Spleen (tissue), 11 donors: ENCODE results near the gene MT1F. TPM values are rescaled to one million over a fixed set of nuclear protein-coding genes. Genes with fewer than 3 reads are reported as not detected.

Source experiments
- DNase-seq: peaks from one replicate; pipeline ENCODE4 v3.0.0-alpha.2; 2020
- H3K27ac ChIP-seq, 8 donors: fragments of 200-600 bp; sonication (generic) in 7 of 8; 1 replicate in 4 of 8; 2 replicates in 4 of 8; pipeline versions ENCODE4 v1.5.0 to v1.8.0; 2016 to 2021; ENCODE audit warnings: inconsistent platforms in 4 of 8, mild to moderate bottlenecking in 4 of 8, moderate library complexity in 1 of 8
- H3K27me3 ChIP-seq, 7 donors: fragments of 200-600 bp; sonication (generic) in 6 of 7; replicated peaks in 1 of 7; 1 replicate in 4 of 7; 2 replicates in 3 of 7; pipeline versions ENCODE4 v1.5.0 to v1.8.0; 2016 to 2021; ENCODE audit warnings: inconsistent platforms in 3 of 7, mild to moderate bottlenecking in 1 of 7
- H3K36me3 ChIP-seq, 6 donors: fragments of 200-600 bp; sonication (generic) in 5 of 6; 1 replicate in 4 of 6; 2 replicates in 2 of 6; pipeline versions ENCODE4 v1.5.0 to v1.8.0; 2016 to 2021; ENCODE audit warnings: inconsistent platforms in 2 of 6
- H3K4me1 ChIP-seq, 6 donors: fragments of 200-600 bp; sonication (generic) in 5 of 6; 1 replicate in 3 of 6; 2 replicates in 3 of 6; pipeline versions ENCODE4 v1.5.0 to v1.8.0; 2016 to 2021; ENCODE audit warnings: inconsistent platforms in 3 of 6
- H3K4me3 ChIP-seq, 8 donors: fragments of 200-600 bp; sonication (generic) in 7 of 8; 1 replicate in 4 of 8; 2 replicates in 4 of 8; pipeline versions ENCODE4 v1.5.0 to v1.8.0; 2016 to 2021; ENCODE audit warnings: inconsistent platforms in 4 of 8, mild to moderate bottlenecking in 4 of 8, moderate library complexity in 2 of 8
- H3K9me3 ChIP-seq, 8 donors: fragments of 200-600 bp; sonication (generic) in 7 of 8; 1 replicate in 4 of 8; 2 replicates in 4 of 8; pipeline versions ENCODE4 v1.5.0 to v1.8.0; 2016 to 2021; ENCODE audit warnings: inconsistent platforms in 4 of 8
- POLR2A ChIP-seq, 3 donors: fragments of 450-650 bp; IDR thresholded peaks; one replicate each; pipeline ENCODE4 v1.5.1; 2017; ENCODE audit warnings: antibody characterized with exemption in 3 of 3, mild to moderate bottlenecking in 1 of 3
- POLR2AphosphoS5 ChIP-seq, 3 donors: sonication (generic); formaldehyde crosslinking; IDR thresholded peaks; one replicate each; pipeline ENCODE4 v1.5.1; 2017; ENCODE audit warnings: antibody characterized with exemption in 3 of 3
- WGBS, 5 donors: extraction: QIAGEN DNeasy Blood & Tissue Kit in 3 of 5; methylation state at CpG; one replicate each; pipeline versions ENCODE4 v1.1.5 to v1.1.7; 2013 to 2018; 5-methylcytosine and 5-hydroxymethylcytosine counted together
- intact Hi-C: fragments of 100-400 bp; cut with DNase I; formaldehyde crosslinking; loops from one replicate; pipeline ENCODE4 v1.15.0; 2023; ENCODE audit warnings: low total_unique reads
- polyA plus RNA-seq, 3 donors: library from polyadenylated mRNA; stranded (reverse); fragments of 200-250 nt; gene quantifications; one replicate each; pipeline ENCODE4 v1.2.1, GENCODE V29; 2013
- total RNA-seq, 7 donors: library from RNA; depleted of rRNA in 3 of 7; stranded (reverse); fragments of >200 nt in 3 of 7; fragmentation: NEBNext Ultra II Directional in 4 of 7; extraction: Animal tissue kit (Norgen Biotek cat#: 25700) in 4 of 7; gene quantifications; one replicate each; pipeline versions ENCODE4 v1.1.0 to v1.2.1, GENCODE V29; 2016 to 2021
- TF ChIP-seq, protein P1 (sequence below), 11 experiments: fragments of 200-600 bp in 7 of 11; fragments of 450-650 bp in 4 of 11; sonication (generic) in 4 of 11; IDR thresholded peaks in 8 of 11; conservative IDR thresholded peaks in 3 of 11; 1 replicate in 7 of 11; 2 replicates in 4 of 11; pipeline versions ENCODE4 v1.4.0 to v1.8.0; 2016 to 2021; ENCODE audit warnings: antibody characterized with exemption in 11 of 11, inconsistent platforms in 4 of 11, mild to moderate bottlenecking in 1 of 11
- donor health status: healthy with polysubstance abuse.
- donor health status: DM: no; HTN: no; CAD: no; lungs with moderate emphysema.
- donor health status: DM: no; HTN: no; CAD: no.
- donor health status: Bipolar disorder and iron deficiency.
- donor health status: healthy.
- donor health status: DM: no; HTN: no; CAD: no.
- donor health status: DM: yes; HTN: yes; CAD: no.

Gene MT1F
- total and polyA plus RNA-seq, 10 donors, result 6.4 to 21.0 (median 15.6) TPM

DNA sequence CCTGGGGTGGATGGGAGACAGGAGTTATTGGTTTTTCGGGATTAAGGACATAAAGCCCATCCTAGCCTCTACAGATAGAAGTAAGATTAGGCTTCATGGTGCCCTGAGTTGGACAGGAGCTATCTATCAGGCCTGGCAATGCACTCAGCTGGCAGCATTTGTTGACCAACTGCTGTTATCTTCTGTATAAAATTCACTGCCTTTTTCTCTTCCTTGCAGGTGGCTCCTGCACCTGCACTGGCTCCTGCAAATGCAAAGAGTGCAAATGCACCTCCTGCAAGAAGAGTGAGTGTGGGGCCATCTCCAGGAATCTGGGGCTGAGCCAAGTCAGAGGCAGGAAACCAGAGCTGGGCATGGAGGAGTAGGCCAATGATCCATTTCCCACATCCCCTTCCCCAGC is 18.7 kb upstream of the MT1F start:
- H3K36me3 ChIP-seq, result no peaks in the 10 kb centered on the region
- no peaks in the 10 kb centered on the region for H3K9me3 ChIP-seq
- TF ChIP-seq POLR2A (IDR thresholded peaks at IDR 0.05) (no peak), POLR2AphosphoS5 (IDR thresholded peaks at IDR 0.05) (no peak)
- TF ChIP-seq, protein P1, sequence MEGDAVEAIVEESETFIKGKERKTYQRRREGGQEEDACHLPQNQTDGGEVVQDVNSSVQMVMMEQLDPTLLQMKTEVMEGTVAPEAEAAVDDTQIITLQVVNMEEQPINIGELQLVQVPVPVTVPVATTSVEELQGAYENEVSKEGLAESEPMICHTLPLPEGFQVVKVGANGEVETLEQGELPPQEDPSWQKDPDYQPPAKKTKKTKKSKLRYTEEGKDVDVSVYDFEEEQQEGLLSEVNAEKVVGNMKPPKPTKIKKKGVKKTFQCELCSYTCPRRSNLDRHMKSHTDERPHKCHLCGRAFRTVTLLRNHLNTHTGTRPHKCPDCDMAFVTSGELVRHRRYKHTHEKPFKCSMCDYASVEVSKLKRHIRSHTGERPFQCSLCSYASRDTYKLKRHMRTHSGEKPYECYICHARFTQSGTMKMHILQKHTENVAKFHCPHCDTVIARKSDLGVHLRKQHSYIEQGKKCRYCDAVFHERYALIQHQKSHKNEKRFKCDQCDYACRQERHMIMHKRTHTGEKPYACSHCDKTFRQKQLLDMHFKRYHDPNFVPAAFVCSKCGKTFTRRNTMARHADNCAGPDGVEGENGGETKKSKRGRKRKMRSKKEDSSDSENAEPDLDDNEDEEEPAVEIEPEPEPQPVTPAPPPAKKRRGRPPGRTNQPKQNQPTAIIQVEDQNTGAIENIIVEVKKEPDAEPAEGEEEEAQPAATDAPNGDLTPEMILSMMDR (IDR thresholded peaks at IDR 0.05 in 8 of 11, conservative IDR thresholded peaks at IDR 0.05 in 3 of 11), result no peak
- H3K4me1 ChIP-seq, result peaks cover 18 to 48% (median 35%) of the 10 kb centered on the region in 6 donors
- WGBS, 5 donors, result 33 to 68% (median 53%) methylated on average over 1 of the region's 1 CpG
- intact Hi-C loops, result no loop called here
- H3K4me3 ChIP-seq, result no peak overlapping the region
- H3K27me3 ChIP-seq, result peaks cover 5 to 90% (median 62%) of the 10 kb centered on the region in 7 donors
- no peak for DNase-seq
- H3K27ac ChIP-seq, result no peak overlapping the region

DNA sequence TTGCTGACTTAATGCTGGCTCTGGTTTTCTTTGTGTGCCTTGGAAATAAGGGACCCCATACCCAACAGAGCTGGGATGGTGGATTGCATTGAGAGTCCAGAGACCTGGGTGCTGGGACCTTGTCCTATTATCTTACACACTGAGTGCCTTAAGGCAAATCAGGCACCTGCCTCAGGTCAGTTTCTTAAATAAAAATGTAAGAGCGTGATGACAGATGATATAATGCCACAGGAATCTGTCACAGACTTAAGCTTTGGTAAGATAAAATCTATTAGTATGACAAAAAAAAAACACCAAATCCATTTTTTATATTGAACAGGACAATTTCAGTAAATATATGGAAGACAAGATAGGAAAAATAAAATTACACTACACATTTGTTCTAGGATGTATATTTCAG is 17.7 kb upstream of the MT1F start:
- no peak overlapping the region for H3K27ac ChIP-seq
- peaks cover 16 to 45% (median 35%) of the 10 kb centered on the region in 6 donors for H3K4me1 ChIP-seq
- WGBS, 5 donors, result 84 to 96% (median 90%) methylated on average over 1 of the region's 1 CpG
- no peaks in the 10 kb centered on the region for H3K36me3 ChIP-seq
- peaks cover 5 to 90% (median 52%) of the 10 kb centered on the region in 7 donors for H3K27me3 ChIP-seq
- DNase-seq, result no peak
- no peak for TF ChIP-seq POLR2AphosphoS5 (IDR thresholded peaks at IDR 0.05)
- TF ChIP-seq, protein P1 (IDR thresholded peaks at IDR 0.05 in 8 of 11, conservative IDR thresholded peaks at IDR 0.05 in 3 of 11), result no peak
- H3K4me3 ChIP-seq, result no peak overlapping the region
- no peaks in the 10 kb centered on the region for H3K9me3 ChIP-seq
- intact Hi-C loops, result no loop called here

DNA sequence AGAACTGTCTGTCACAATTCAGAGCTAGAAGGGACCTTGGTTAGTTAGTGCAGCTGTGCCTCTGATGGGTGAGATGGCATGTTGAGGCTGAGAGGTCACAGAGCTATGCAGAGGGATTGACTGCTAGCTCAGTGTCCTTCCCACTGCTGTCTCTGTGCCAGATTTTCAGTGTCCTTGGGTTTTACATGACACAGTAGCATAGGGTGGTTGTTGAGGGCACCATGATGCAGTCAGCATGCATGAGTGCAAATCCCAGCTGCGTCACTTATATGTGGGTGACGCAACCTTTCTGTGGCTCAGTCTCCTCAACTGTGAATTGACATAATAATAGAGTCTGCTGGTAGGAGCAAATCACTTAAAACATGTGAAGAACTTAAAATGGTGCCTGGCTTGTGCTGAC is 16.6 kb upstream of the MT1F start:
- peaks cover 0 to 89% (median 41%) of the 10 kb centered on the region in 7 donors for H3K27me3 ChIP-seq

DNA sequence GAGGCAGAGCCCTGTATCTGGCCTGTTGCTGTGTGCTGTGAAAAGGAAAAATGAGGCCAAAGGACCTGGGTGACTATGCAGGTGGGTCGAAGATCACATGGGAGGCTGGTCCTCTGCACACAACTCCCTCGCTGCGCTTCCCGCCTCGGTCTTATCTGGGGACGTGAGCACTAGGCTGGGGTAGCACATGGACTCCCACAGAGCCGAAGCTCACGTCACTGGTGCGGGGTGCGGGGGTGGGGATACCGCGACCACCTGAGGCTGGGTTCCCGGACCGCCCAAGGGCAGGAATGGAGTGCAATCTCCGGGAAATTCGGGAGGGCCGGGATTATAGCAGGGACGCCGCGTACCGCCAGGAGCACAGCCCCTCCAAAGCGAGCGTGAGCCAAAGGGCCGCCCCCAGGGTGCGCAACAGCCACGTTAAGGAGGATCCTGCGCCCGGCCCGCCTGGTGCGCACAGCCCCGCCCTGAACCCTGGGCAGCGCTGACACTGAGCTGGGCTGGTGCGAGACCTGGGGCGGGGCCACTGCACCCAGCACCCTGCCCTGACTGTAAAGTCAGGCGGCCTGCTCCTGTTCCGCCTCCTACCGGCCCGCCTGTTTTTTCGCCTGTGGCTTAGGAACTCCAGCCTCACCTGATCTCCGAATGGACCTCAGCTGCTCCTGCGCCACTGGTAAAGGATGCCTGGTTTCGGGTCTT is 14.5 kb upstream of the MT1F start:
- peak; percentile 92 for DNase-seq
- WGBS, 5 donors, result 6 to 10% (median 9%) methylated on average over 23 to 42 of the region's 42 CpGs
- H3K4me3 ChIP-seq, result peak overlapping the region; percentile 1 to 63 (median 26)
- TF ChIP-seq, protein P1 (IDR thresholded peaks at IDR 0.05 in 8 of 11, conservative IDR thresholded peaks at IDR 0.05 in 3 of 11), result peak in 10 of 11 experiments; percentile 20 to 54 (median 24)
- TF ChIP-seq POLR2AphosphoS5 (IDR thresholded peaks at IDR 0.05), result peak in 2 of 3 donors; percentile 62 to 78
- no peak for TF ChIP-seq POLR2A (IDR thresholded peaks at IDR 0.05)
- no peaks in the 10 kb centered on the region for H3K36me3 ChIP-seq
- intact Hi-C loops, result no loop called here
- peaks cover 0 to 87% (median 28%) of the 10 kb centered on the region in 7 donors for H3K27me3 ChIP-seq
- H3K27ac ChIP-seq, result peak overlapping the region in 2 of 8 donors; percentile 6 to 48
- H3K4me1 ChIP-seq, result peaks cover 9 to 28% (median 21%) of the 10 kb centered on the region in 6 donors
- no peaks in the 10 kb centered on the region for H3K9me3 ChIP-seq

More for the DNA sequence above, 16.6 kb upstream of the MT1F start:
- Histone ChIP-seq H3K4me1 (peaks cover 9 to 34% (median 27%) of the 10 kb centered on the region in 6 donors), H3K36me3 (no peaks in the 10 kb centered on the region), H3K9me3 (no peaks in the 10 kb centered on the region), H3K4me3 (no peak overlapping the region), H3K27ac (no peak overlapping the region)
- intact Hi-C loops, result no loop called here
- DNase-seq, result no peak
- WGBS, 5 donors, result 84 to 98% (median 94%) methylated on average over 2 of the region's 2 CpGs
- TF ChIP-seq POLR2A (IDR thresholded peaks at IDR 0.05) (no peak), POLR2AphosphoS5 (IDR thresholded peaks at IDR 0.05) (no peak)
- TF ChIP-seq, protein P1 (IDR thresholded peaks at IDR 0.05 in 8 of 11, conservative IDR thresholded peaks at IDR 0.05 in 3 of 11), result no peak
